ENCODE measurements around the gene TEKT1.

- no peak for TF ChIP-seq CTCF (conservative IDR thresholded peaks at IDR 0.05; ENCODE audit: low read depth, low read length)
- no peak for TF ChIP-seq EZH2 (IDR thresholded peaks at IDR 0.05; ENCODE audit: borderline replicate concordance, low read depth, low read length, poor library complexity, severe bottlenecking)
These were observed 79.2 kb downstream of the TEKT1 start for GRCh38 chr17:6752068-6752909.

Measured in A673 (cell line).